ENCODE data around the gene SPACA7.

GRCh38 chr13:112333756-112334543 is 42.2 kb upstream of the SPACA7 start:
- TF ChIP-seq RAD21 (IDR thresholded peaks at IDR 0.05; ENCODE audit: low read depth) (no peak), ZBTB7A (IDR thresholded peaks at IDR 0.05; ENCODE audit: low read depth) (no peak)
